ENCODE results near the gene TTC34. TPM values are rescaled to one million over a fixed set of nuclear protein-coding genes. Genes with fewer than 3 reads are reported as not detected.

TTC34 gene
- polyA plus RNA-seq, 1 of the 3 experiments (the other 2 are of a cell fraction) = 0.16 TPM

GRCh38 chr1:2789164-2789985, 12.1 kb downstream of the TTC34 start (continued):
- TF ChIP-seq FOSL2 (IDR thresholded peaks at IDR 0.05; ENCODE audit: borderline replicate concordance, low read depth) (no peak), NFIC (IDR thresholded peaks at IDR 0.05; ENCODE audit: borderline replicate concordance) (no peak), TCF12 (IDR thresholded peaks at IDR 0.05) (no peak), NRF1 (IDR thresholded peaks at IDR 0.05; ENCODE audit: low read depth, low read length) (no peak), RXRA (IDR thresholded peaks at IDR 0.05; ENCODE audit: borderline replicate concordance, low read depth) (no peak)

GRCh38 chr1:2788506-2789163, 12.9 kb downstream of the TTC34 start:
- H3K9ac ChIP-seq = no peak overlapping the region
- 34% methylated on average over 16 of the region's 19 CpGs for WGBS (ENCODE audit: low lambda C conversion rate)
- H3K4me3 ChIP-seq (ENCODE audit: low read depth in 2 of 2, low read length in 1 of 2) = no peak overlapping the region
- H3K4me2 ChIP-seq = no peak overlapping the region
- POLR2A ChIA-PET = no interaction called here
- TF ChIP-seq, protein P1, sequence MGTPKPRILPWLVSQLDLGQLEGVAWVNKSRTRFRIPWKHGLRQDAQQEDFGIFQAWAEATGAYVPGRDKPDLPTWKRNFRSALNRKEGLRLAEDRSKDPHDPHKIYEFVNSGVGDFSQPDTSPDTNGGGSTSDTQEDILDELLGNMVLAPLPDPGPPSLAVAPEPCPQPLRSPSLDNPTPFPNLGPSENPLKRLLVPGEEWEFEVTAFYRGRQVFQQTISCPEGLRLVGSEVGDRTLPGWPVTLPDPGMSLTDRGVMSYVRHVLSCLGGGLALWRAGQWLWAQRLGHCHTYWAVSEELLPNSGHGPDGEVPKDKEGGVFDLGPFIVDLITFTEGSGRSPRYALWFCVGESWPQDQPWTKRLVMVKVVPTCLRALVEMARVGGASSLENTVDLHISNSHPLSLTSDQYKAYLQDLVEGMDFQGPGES (IDR thresholded peaks at IDR 0.05; ENCODE audit: low read depth, low read length) = no peak
- no peak for TF ChIP-seq SMC3 (IDR thresholded peaks at IDR 0.05; ENCODE audit: low read depth, low read length)
- TF ChIP-seq, protein P2, sequence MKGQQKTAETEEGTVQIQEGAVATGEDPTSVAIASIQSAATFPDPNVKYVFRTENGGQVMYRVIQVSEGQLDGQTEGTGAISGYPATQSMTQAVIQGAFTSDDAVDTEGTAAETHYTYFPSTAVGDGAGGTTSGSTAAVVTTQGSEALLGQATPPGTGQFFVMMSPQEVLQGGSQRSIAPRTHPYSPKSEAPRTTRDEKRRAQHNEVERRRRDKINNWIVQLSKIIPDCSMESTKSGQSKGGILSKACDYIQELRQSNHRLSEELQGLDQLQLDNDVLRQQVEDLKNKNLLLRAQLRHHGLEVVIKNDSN (IDR thresholded peaks at IDR 0.05; ENCODE audit: borderline replicate concordance, low read depth) = no peak
- no peak for TF ChIP-seq REST (IDR thresholded peaks at IDR 0.05; ENCODE audit: low read depth, low read length)
- no peak for DNase-seq
- no peaks in the 10 kb centered on the region for H4K20me1 ChIP-seq (ENCODE audit: insufficient read depth)
- no peaks in the 10 kb centered on the region for H3K79me2 ChIP-seq (ENCODE audit: insufficient read depth)
- no peaks in the 10 kb centered on the region for H3K27me3 ChIP-seq (ENCODE audit: insufficient read depth)
- no peak overlapping the region for H3K27ac ChIP-seq (ENCODE audit: low read depth in 2 of 2, low read length in 1 of 2)
- no peaks in the 10 kb centered on the region for H3F3A ChIP-seq (replicated peaks; ENCODE audit: insufficient read depth)
- H3K9me3 ChIP-seq = no peaks in the 10 kb centered on the region
- no peaks in the 10 kb centered on the region for H3K4me1 ChIP-seq (ENCODE audit: control insufficient read depth in 1 of 2, insufficient read depth in 2 of 2, low read depth in 1 of 2, low read length in 1 of 2)
- no peak overlapping the region for H2AFZ ChIP-seq (ENCODE audit: low read depth)
- no peaks in the 10 kb centered on the region for H3K36me3 ChIP-seq (replicated peaks in 1 of 2; ENCODE audit: control insufficient read depth in 1 of 2, insufficient read depth in 2 of 2, low read length in 1 of 2)
- H3K9me2 ChIP-seq = no peaks in the 10 kb centered on the region
- CTCF ChIA-PET = interaction anchor here (1.1 kb wide), 1 partner anchor 140 kb away, joined by 3 read pairs; no protein-coding TSS in a partner anchor
